IMR-90 (cell line): Measurements from ENCODE around the gene TST. TPM values are rescaled to one million over a fixed set of nuclear protein-coding genes. Genes with fewer than 3 reads are reported as not detected.

Source experiments
- ATAC-seq: fragments of 200-7000 bp; cut with Tn5 transposase; 2 replicates; pipeline ENCODE4 v1.9.1; 2020; ENCODE audit warnings: low read depth, mild to moderate bottlenecking, moderate library complexity
- BruUV-seq: library from RNA; stranded (reverse); fragments of 400-500 nt; replicated peaks from 2 replicates; lab custom pipeline; 2021; lab: Mats Ljungman, UMichigan
- CTCF ChIA-PET: fragments of 300-600 bp; formaldehyde crosslinking; extraction: SDS; loops from one replicate; lab custom pipeline; 2021; ENCODE audit warnings: antibody characterized with exemption; lab: Yijun Ruan, JAX
- POLR2A ChIA-PET: fragments of 300-600 bp; sonication (Branson Sonifier 250); formaldehyde crosslinking; loops from one replicate; lab custom pipeline; 2022; ENCODE audit warnings: antibody characterized with exemption; ENCODE audit not compliant: unreplicated experiment; lab: Charles Lee
- DNase-seq: peaks from one replicate; pipeline ENCODE4 v3.0.0; 2013
- H2AFZ ChIP-seq: replicated peaks from 2 replicates; pipeline ENCODE3; 2013; ENCODE audit warnings: low read length, mild to moderate bottlenecking; ENCODE audit not compliant: poor library complexity
- H2AK5ac ChIP-seq: 2 replicates; pipeline ENCODE4 v1.6.1; 2013; ENCODE audit warnings: low read depth, low read length, inconsistent platforms
- H2AK9ac ChIP-seq: replicated peaks from 2 replicates; pipeline ENCODE3; 2013; ENCODE audit warnings: mild to moderate bottlenecking, low read depth, low read length, moderate library complexity; ENCODE audit not compliant: poor library complexity
- H2BK120ac ChIP-seq: 2 replicates; pipeline ENCODE4 v1.6.1; 2013; ENCODE audit warnings: low read depth, low read length, inconsistent platforms
- H2BK15ac ChIP-seq: 3 replicates; pipeline ENCODE4 v1.6.1; 2013; ENCODE audit warnings: low read depth, low read length, inconsistent platforms
- H2BK20ac ChIP-seq: 2 replicates; pipeline ENCODE4 v1.6.1; 2013; ENCODE audit warnings: low read depth, mild to moderate bottlenecking, inconsistent platforms, low read length, moderate library complexity
- H2BK5ac ChIP-seq: 2 replicates; pipeline ENCODE4 v1.6.1; 2013; ENCODE audit warnings: mild to moderate bottlenecking, low read depth, low read length, inconsistent platforms; ENCODE audit not compliant: poor library complexity, severe bottlenecking
- H3K14ac ChIP-seq: replicated peaks from 2 replicates; pipeline ENCODE4 v1.6.1; 2013; ENCODE audit warnings: low read depth, low read length, inconsistent platforms
- H3K18ac ChIP-seq: 2 replicates; pipeline ENCODE4 v1.6.1; 2013; ENCODE audit warnings: low read depth, low read length, control low read depth
- H3K23ac ChIP-seq: 2 replicates; pipeline ENCODE4 v1.6.1; 2013; ENCODE audit warnings: low read depth, low read length, inconsistent platforms
- H3K27ac ChIP-seq: 2 replicates; pipeline ENCODE4 v1.5.1; 2013; ENCODE audit warnings: mild to moderate bottlenecking, control low read depth, low read length; ENCODE audit not compliant: insufficient read depth
- H3K27me3 ChIP-seq: 2 replicates; pipeline ENCODE4 v1.6.1; 2013; ENCODE audit warnings: low read length; ENCODE audit not compliant: control insufficient read depth, insufficient read depth
- H3K36me3 ChIP-seq: 2 replicates; pipeline ENCODE4 v1.6.1; 2013; ENCODE audit warnings: low read length, mixed read lengths; ENCODE audit not compliant: control insufficient read depth, insufficient read depth
- H3K4ac ChIP-seq: 2 replicates; pipeline ENCODE4 v1.6.1; 2013; ENCODE audit warnings: low read depth, low read length, inconsistent platforms
- H3K4me1 ChIP-seq: 2 replicates; pipeline ENCODE4 v1.6.1; 2013; ENCODE audit warnings: low read length, mixed read lengths; ENCODE audit not compliant: control insufficient read depth, insufficient read depth
- H3K4me2 ChIP-seq: 2 replicates; pipeline ENCODE4 v1.6.1; 2013; ENCODE audit warnings: low read depth, mild to moderate bottlenecking, control low read depth, low read length, moderate library complexity
- H3K4me3 ChIP-seq: 2 replicates; pipeline ENCODE4 v1.5.1; 2013; ENCODE audit warnings: low read depth, mild to moderate bottlenecking, control low read depth, low read length, moderate library complexity; ENCODE audit not compliant: insufficient read depth
- H3K56ac ChIP-seq: 2 replicates; pipeline ENCODE4 v1.6.1; 2013; ENCODE audit warnings: low read length, inconsistent platforms; ENCODE audit not compliant: insufficient read depth; ENCODE audit errors: extremely low read depth
- H3K79me1 ChIP-seq, 2 experiments: 2 replicates each; pipeline ENCODE4 v1.6.1; 2013; ENCODE audit warnings: low read length in 2 of 2, inconsistent platforms in 1 of 2, low read depth in 1 of 2
- H3K9ac ChIP-seq: 2 replicates; pipeline ENCODE4 v1.6.1; 2013; ENCODE audit warnings: low read depth, low read length, control low read depth
- H3K9me1 ChIP-seq: 2 replicates; pipeline ENCODE4 v1.6.1; 2013; ENCODE audit warnings: low read length, inconsistent platforms; ENCODE audit not compliant: insufficient read depth
- H3K9me3 ChIP-seq: 2 replicates; pipeline ENCODE4 v1.6.1; 2013; ENCODE audit warnings: low read length; ENCODE audit not compliant: control insufficient read depth, insufficient read depth
- H4K20me1 ChIP-seq: 2 replicates; pipeline ENCODE4 v1.6.1; 2013; ENCODE audit warnings: low read length, inconsistent platforms; ENCODE audit not compliant: insufficient read depth
- H4K5ac ChIP-seq: 2 replicates; pipeline ENCODE4 v1.6.1; 2013; ENCODE audit warnings: mild to moderate bottlenecking, low read depth, low read length, control low read depth
- H4K8ac ChIP-seq, 2 experiments: 2 replicates each; pipeline ENCODE4 v1.6.1; 2013; ENCODE audit warnings: low read depth in 2 of 2, low read length in 2 of 2, control low read depth in 1 of 2, inconsistent platforms in 1 of 2
- H4K91ac ChIP-seq: 2 replicates; pipeline ENCODE4 v1.6.1; 2013; ENCODE audit warnings: low read depth, low read length, inconsistent platforms; ENCODE audit not compliant: insufficient read depth
- BHLHE40 ChIP-seq: fragments of 150-350 bp; IDR thresholded peaks from 2 replicates; pipeline ENCODE4 v1.6.1; 2016; ENCODE audit warnings: mild to moderate bottlenecking, low read depth, low read length
- CEBPB ChIP-seq: IDR thresholded peaks from 2 replicates; pipeline ENCODE4 v1.6.1; 2012; ENCODE audit warnings: low read depth, low read length, improper control_type of control experiment
- CHD1 ChIP-seq: IDR thresholded peaks from 2 replicates; pipeline ENCODE4 v1.6.1; 2012; ENCODE audit warnings: low read depth, low read length, improper control_type of control experiment
- CTCF ChIP-seq: conservative IDR thresholded peaks from 2 replicates; pipeline ENCODE4 v1.5.1; 2012; ENCODE audit warnings: mild to moderate bottlenecking, low read depth, low read length, improper control_type of control experiment
- ELK1 ChIP-seq: fragments of 150-350 bp; IDR thresholded peaks from 2 replicates; pipeline ENCODE4 v1.6.1; 2016; ENCODE audit warnings: low read depth, mild to moderate bottlenecking, low read length, moderate library complexity, borderline replicate concordance
- FOS ChIP-seq: fragments of 150-350 bp; IDR thresholded peaks from 2 replicates; pipeline ENCODE4 v1.6.1; 2016; ENCODE audit warnings: low read depth, low read length
- MAFK ChIP-seq: IDR thresholded peaks from 2 replicates; pipeline ENCODE4 v1.6.1; 2012; ENCODE audit warnings: low read depth, low read length, improper control_type of control experiment
- MAZ ChIP-seq: IDR thresholded peaks from 2 replicates; pipeline ENCODE4 v1.6.1; 2012; ENCODE audit warnings: low read depth, mild to moderate bottlenecking, low read length, improper control_type of control experiment, moderate library complexity, borderline replicate concordance
- MXI1 ChIP-seq: IDR thresholded peaks from 2 replicates; pipeline ENCODE4 v1.6.1; 2012; ENCODE audit warnings: low read depth, mild to moderate bottlenecking, low read length, moderate library complexity, borderline replicate concordance
- POLR2A ChIP-seq: IDR thresholded peaks from 2 replicates; pipeline ENCODE4 v1.6.1; 2012; ENCODE audit warnings: mild to moderate bottlenecking, low read depth, low read length
- RAD21 ChIP-seq: IDR thresholded peaks from 2 replicates; pipeline ENCODE4 v1.6.1; 2012; ENCODE audit warnings: low read length, improper control_type of control experiment
- RCOR1 ChIP-seq: IDR thresholded peaks from 2 replicates; pipeline ENCODE4 v1.6.1; 2012; ENCODE audit warnings: mild to moderate bottlenecking, low read length, improper control_type of control experiment; ENCODE audit not compliant: insufficient replicate concordance
- RFX5 ChIP-seq: IDR thresholded peaks from 2 replicates; pipeline ENCODE4 v1.8.0; 2012; ENCODE audit warnings: low read depth, mild to moderate bottlenecking, low read length, moderate library complexity
- SMC3 ChIP-seq: fragments of 150-350 bp; IDR thresholded peaks from 2 replicates; pipeline ENCODE4 v1.6.1; 2016; ENCODE audit warnings: low read depth, mild to moderate bottlenecking, antibody characterized with exemption, low read length, moderate library complexity
- USF2 ChIP-seq: fragments of 150-350 bp; IDR thresholded peaks from 2 replicates; pipeline ENCODE4 v1.6.1; 2017; ENCODE audit warnings: mild to moderate bottlenecking, antibody characterized with exemption, low read length, low read depth
- WGBS, 2 experiments: methylation state at CpG; one replicate each; pipeline versions ENCODE4 v1.1.5 to v1.1.7; 2013; ENCODE audit warnings: missing lambda C conversion rate in 2 of 2; ENCODE audit not compliant: insufficient read length in 1 of 2; ENCODE audit errors: extremely low coverage in 2 of 2; 5-methylcytosine and 5-hydroxymethylcytosine counted together
- dilution Hi-C: fragments of 300-500 bp; cut with HindIII; formaldehyde crosslinking; loops from one replicate; pipeline ENCODE4 v1.14.3; 2018; ENCODE audit warnings: low sequenced_read_pairs; ENCODE audit not compliant: unreplicated experiment
- in situ Hi-C: fragments of 300-500 bp; cut with MboI; formaldehyde crosslinking; loops from 3 replicates; pipeline ENCODE4 v1.14.3; 2019; ENCODE audit warnings: low sequenced_read_pairs, inconsistent platforms, mixed read lengths
- intact Hi-C: fragments of 100-400 bp; cut with micrococcal nuclease; formaldehyde crosslinking; loops from 2 replicates; pipeline ENCODE4 v1.10.0; 2022
- polyA plus RNA-seq, 3 experiments: library from polyadenylated mRNA; depleted of rRNA; stranded (reverse); fragments of >200 nt; gene quantifications; 2 replicates each; pipeline ENCODE4 v1.2.3, GENCODE V29; 2012; ENCODE audit warnings: low replicate concordance in 1 of 3
- total RNA-seq: library from RNA; depleted of rRNA; stranded (reverse); fragments of >200 nt; gene quantifications from 2 replicates; pipeline ENCODE4 v1.2.3, GENCODE V29; 2012

Gene TST
- total and polyA plus RNA-seq, 2 of the 4 experiments (the other 2 are of a cell fraction) = 31.7 to 37.7 TPM

- H2AK5ac ChIP-seq = no peak overlapping the region
- no peak overlapping the region for H2BK120ac ChIP-seq
- no peaks in the 10 kb centered on the region for H4K20me1 ChIP-seq
- H3K9me3 ChIP-seq = no peaks in the 10 kb centered on the region
- peak overlapping the region; percentile 19 for H2AK9ac ChIP-seq
- no peak overlapping the region for H3K56ac ChIP-seq
- no peak overlapping the region for H3K18ac ChIP-seq
- ATAC-seq (no peak), DNase-seq (no peak)
- BruUV-seq = no TSS peak
- WGBS, 2 experiments = 80% methylated on average over 8 of the region's 16 CpGs; no CpG with 5 or more reads in 1 of the 2 experiments
- ChIA-PET CTCF (interaction anchor here (0.5 kb wide), 1 partner anchor 7 kb away, joined by 4 read pairs; no protein-coding TSS in a partner anchor), POLR2A (no interaction called here)
- no peak overlapping the region for H2AFZ ChIP-seq
- dilution Hi-C loops = no loop called here
- no peak overlapping the region for H2BK5ac ChIP-seq
- peaks cover 7 to 17% of the 10 kb centered on the region in 2 experiments; a peak in 3 of 4 replicates for H3K79me1 ChIP-seq
- H4K8ac ChIP-seq = no peak overlapping the region
- no peak overlapping the region for H3K14ac ChIP-seq
- peaks cover 31% of the 10 kb centered on the region for H3K36me3 ChIP-seq
- peaks cover 8% of the 10 kb centered on the region; the same call in 1 of the 2 replicates for H3K9me1 ChIP-seq
- H3K4me1 ChIP-seq = peaks cover 4% of the 10 kb centered on the region; the same call in 1 of the 2 replicates
- H3K4ac ChIP-seq = no peak overlapping the region
- intact Hi-C loops = loop anchor here (5.0 kb wide), 1 partner anchor 144 kb away; no protein-coding TSS in a partner anchor
- 0 out of 2 replicates have a peak, but pooled peaks cover 2% of the 10 kb centered on the region for H3K27me3 ChIP-seq
- no peak overlapping the region for H3K27ac ChIP-seq
- no peak overlapping the region for H2BK20ac ChIP-seq
- H3K4me2 ChIP-seq = no peak overlapping the region
- no peak overlapping the region for H3K9ac ChIP-seq
- H4K91ac ChIP-seq = no peak overlapping the region
- H2BK15ac ChIP-seq = no peak overlapping the region
- no peak overlapping the region for H3K23ac ChIP-seq
- H4K5ac ChIP-seq = no peak overlapping the region
- in situ Hi-C loops = no loop called here
- no peak overlapping the region for H3K4me3 ChIP-seq
- TF ChIP-seq SMC3 = no peak
- no peak for TF ChIP-seq RCOR1
- no peak for TF ChIP-seq FOS
- TF ChIP-seq MAZ = no peak
- TF ChIP-seq RFX5 = no peak
- no peak for TF ChIP-seq ELK1
- TF ChIP-seq USF2 = no peak
- no peak for TF ChIP-seq RAD21
- no peak for TF ChIP-seq POLR2A
- no peak for TF ChIP-seq CHD1
- no peak for TF ChIP-seq BHLHE40
- TF ChIP-seq MAFK = no peak
- TF ChIP-seq CEBPB = no peak
- no peak for TF ChIP-seq CTCF
- TF ChIP-seq MXI1 = no peak
These were observed 34.2 kb upstream of the TST start for GRCh38 chr22:37053310-37054055.
